OCI-LY1 (cell line): Measurements from ENCODE around the gene RPL19.

Experiments
- H2AFZ ChIP-seq: fragments of 200-600 bp; sonication (generic), shearing (Covaris generic); 2 replicates; pipeline ENCODE4 v1.6.0; 2014; ENCODE audit warnings: antibody characterized with exemption, mild to moderate bottlenecking, low read length
- H3F3A ChIP-seq: fragments of 200-600 bp; sonication (generic), shearing (Covaris generic); 2 replicates; pipeline ENCODE4 v1.6.0; 2014; ENCODE audit warnings: mild to moderate bottlenecking, antibody characterized with exemption, low read length, moderate library complexity; ENCODE audit not compliant: insufficient read depth
- H3K27ac ChIP-seq: fragments of 200-600 bp; sonication (generic); 2 replicates; pipeline ENCODE4 v1.5.1; 2014; ENCODE audit warnings: low read length, mixed run types, mild to moderate bottlenecking, low read depth; ENCODE audit not compliant: poor library complexity, severe bottlenecking
- H3K27me3 ChIP-seq: fragments of 200-600 bp; sonication (generic); 2 replicates; pipeline ENCODE4 v1.6.0; 2014; ENCODE audit warnings: antibody characterized with exemption, mild to moderate bottlenecking, low read length, moderate library complexity; ENCODE audit not compliant: insufficient read depth
- H3K36me3 ChIP-seq: fragments of 200-600 bp; sonication (generic); 2 replicates; pipeline ENCODE4 v1.6.1; 2014; ENCODE audit warnings: mild to moderate bottlenecking, antibody characterized with exemption, low read length, moderate library complexity, mixed read lengths; ENCODE audit not compliant: insufficient read depth
- H3K4me1 ChIP-seq: fragments of 200-600 bp; sonication (generic); 2 replicates; pipeline ENCODE4 v1.5.1; 2014; ENCODE audit warnings: mild to moderate bottlenecking, low read length, moderate library complexity; ENCODE audit not compliant: insufficient read depth, severe bottlenecking
- H3K4me2 ChIP-seq: fragments of 200-600 bp; sonication (generic), shearing (Covaris generic); 2 replicates; pipeline ENCODE4 v1.6.1; 2014; ENCODE audit warnings: low read length
- H3K4me3 ChIP-seq: fragments of 200-600 bp; sonication (generic); 2 replicates; pipeline ENCODE4 v1.5.1; 2014; ENCODE audit warnings: low read length, low read depth, mild to moderate bottlenecking, mixed read lengths; ENCODE audit not compliant: poor library complexity, severe bottlenecking
- H3K79me2 ChIP-seq: fragments of 200-600 bp; shearing (Covaris generic); 2 replicates; pipeline ENCODE4 v1.6.1; 2016; ENCODE audit warnings: mixed run types, low read length, mixed read lengths; ENCODE audit not compliant: insufficient read depth
- H3K9ac ChIP-seq: fragments of 200-600 bp; sonication (generic), shearing (Covaris generic); 2 replicates; pipeline ENCODE4 v1.6.1; 2014; ENCODE audit warnings: mild to moderate bottlenecking, low read length, mixed read lengths
- H3K9me2 ChIP-seq: fragments of 200-600 bp; sonication (generic), shearing (Covaris generic); 2 replicates; pipeline ENCODE4 v1.6.1; 2014; ENCODE audit warnings: low read depth, mild to moderate bottlenecking, low read length, mixed read lengths
- H3K9me3 ChIP-seq: fragments of 200-600 bp; shearing (Covaris generic); 2 replicates; pipeline ENCODE4 v1.6.1; 2014; ENCODE audit warnings: low read length, mixed read lengths
- H4K20me1 ChIP-seq: fragments of 200-600 bp; sonication (generic), shearing (Covaris generic); 2 replicates; pipeline ENCODE4 v1.6.0; 2016; ENCODE audit warnings: mild to moderate bottlenecking, low read length; ENCODE audit not compliant: insufficient read depth
- EZH2 ChIP-seq: fragments of 200-600 bp; sonication (generic), shearing (Covaris generic); IDR thresholded peaks from 2 replicates; pipeline ENCODE4 v1.8.0; 2017; ENCODE audit warnings: borderline replicate concordance, mixed run types, mild to moderate bottlenecking, antibody characterized with exemption, low read length, moderate library complexity, mixed read lengths
- TF ChIP-seq, protein P1 (sequence below): fragments of 200-600 bp; sonication (generic), shearing (Covaris generic); IDR thresholded peaks from 2 replicates; pipeline ENCODE4 v1.5.1; 2017; ENCODE audit warnings: mild to moderate bottlenecking, antibody characterized with exemption, low read length, moderate library complexity, mixed read lengths

Gene RPL19

DNA sequence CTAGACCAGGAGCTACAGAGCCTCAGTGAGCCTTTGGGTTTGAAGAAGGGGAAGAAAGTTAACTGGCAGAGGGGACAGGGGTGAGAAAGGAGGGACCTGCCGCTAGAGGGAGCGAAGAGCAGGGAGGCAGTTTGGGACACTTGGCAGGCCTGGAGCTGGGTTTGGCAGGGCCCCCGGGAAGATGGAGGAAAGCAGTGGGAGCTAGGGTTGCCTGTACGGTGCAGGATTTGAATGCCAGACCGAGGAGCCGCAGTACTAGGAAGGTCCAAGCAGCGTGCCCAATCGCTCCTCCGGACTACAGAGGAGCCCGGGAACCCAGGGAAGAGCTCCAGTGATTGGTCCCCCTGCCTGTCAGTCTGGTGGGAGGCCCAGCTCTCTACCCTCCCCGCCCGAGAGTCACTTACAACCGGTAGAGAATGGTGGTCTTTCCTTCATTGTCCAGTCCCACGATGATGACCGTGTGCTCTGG is 35.4 kb upstream of the RPL19 start:
- Histone ChIP-seq H3K4me3 (peak overlapping the region; percentile 59), H2AFZ (no peak overlapping the region)

DNA sequence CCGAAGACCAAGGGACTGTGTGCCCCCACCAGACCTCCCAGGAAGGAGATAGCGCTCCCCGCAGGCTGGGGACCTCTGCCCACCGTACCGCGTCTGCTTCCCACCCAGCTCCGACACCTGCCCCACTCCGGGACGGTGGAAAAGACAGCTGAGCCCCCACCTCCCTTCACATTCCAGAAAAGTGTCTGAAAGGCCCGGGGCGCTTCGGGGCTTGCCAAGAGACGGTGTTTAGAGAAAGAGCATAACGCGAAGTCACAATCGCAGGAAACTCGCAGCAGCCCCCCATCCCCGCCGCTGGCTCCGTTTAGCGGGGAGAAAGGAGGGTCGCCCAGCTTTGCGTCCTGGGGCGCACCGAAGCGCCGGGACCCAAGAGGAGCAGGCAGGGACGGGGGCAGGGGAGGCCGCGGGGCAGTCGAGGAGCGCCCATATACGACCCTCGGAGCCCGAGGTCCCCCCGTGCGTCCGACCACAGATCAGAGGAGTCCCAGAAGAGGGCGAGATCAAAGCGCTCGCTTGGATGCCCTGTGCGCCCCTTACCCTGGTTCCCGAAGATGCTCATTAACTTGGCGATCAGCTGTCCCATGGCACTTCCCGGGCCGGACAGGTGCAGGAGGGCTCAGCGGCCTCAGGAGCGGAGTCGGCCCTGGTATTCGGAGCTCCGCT is 34.8 kb upstream of the RPL19 start:
- Histone ChIP-seq H3K4me2 (peak overlapping the region; percentile 77), H3K4me3 (peak overlapping the region; percentile 59), H3K9ac (peak overlapping the region; percentile 50; the same call in 1 of the 2 replicates), H3K9me3 (no peaks in the 10 kb centered on the region), H3K4me1 (peaks cover 6% of the 10 kb centered on the region), H3F3A (no peaks in the 10 kb centered on the region), H2AFZ (no peak overlapping the region), H3K27ac (no peak overlapping the region), H3K36me3 (no peaks in the 10 kb centered on the region), H3K9me2 (no peaks in the 10 kb centered on the region), H3K79me2 (no peaks in the 10 kb centered on the region), H3K27me3 (no peaks in the 10 kb centered on the region; the same call in none of the 2 replicates), H4K20me1 (no peaks in the 10 kb centered on the region)
- no peak for TF ChIP-seq EZH2
- TF ChIP-seq, protein P1, sequence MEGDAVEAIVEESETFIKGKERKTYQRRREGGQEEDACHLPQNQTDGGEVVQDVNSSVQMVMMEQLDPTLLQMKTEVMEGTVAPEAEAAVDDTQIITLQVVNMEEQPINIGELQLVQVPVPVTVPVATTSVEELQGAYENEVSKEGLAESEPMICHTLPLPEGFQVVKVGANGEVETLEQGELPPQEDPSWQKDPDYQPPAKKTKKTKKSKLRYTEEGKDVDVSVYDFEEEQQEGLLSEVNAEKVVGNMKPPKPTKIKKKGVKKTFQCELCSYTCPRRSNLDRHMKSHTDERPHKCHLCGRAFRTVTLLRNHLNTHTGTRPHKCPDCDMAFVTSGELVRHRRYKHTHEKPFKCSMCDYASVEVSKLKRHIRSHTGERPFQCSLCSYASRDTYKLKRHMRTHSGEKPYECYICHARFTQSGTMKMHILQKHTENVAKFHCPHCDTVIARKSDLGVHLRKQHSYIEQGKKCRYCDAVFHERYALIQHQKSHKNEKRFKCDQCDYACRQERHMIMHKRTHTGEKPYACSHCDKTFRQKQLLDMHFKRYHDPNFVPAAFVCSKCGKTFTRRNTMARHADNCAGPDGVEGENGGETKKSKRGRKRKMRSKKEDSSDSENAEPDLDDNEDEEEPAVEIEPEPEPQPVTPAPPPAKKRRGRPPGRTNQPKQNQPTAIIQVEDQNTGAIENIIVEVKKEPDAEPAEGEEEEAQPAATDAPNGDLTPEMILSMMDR: no peak

More for the DNA sequence above, 35.4 kb upstream of the RPL19 start:
- Histone ChIP-seq H3K9me3 (no peaks in the 10 kb centered on the region), H4K20me1 (no peaks in the 10 kb centered on the region), H3K27me3 (no peaks in the 10 kb centered on the region; the same call in none of the 2 replicates), H3K9ac (peak overlapping the region; percentile 50; the same call in 1 of the 2 replicates), H3K36me3 (no peaks in the 10 kb centered on the region), H3F3A (no peaks in the 10 kb centered on the region), H3K79me2 (no peaks in the 10 kb centered on the region), H3K27ac (no peak overlapping the region), H3K4me1 (peaks cover 6% of the 10 kb centered on the region), H3K4me2 (peak overlapping the region; percentile 77), H3K9me2 (no peaks in the 10 kb centered on the region)
- TF ChIP-seq EZH2: no peak
- TF ChIP-seq, protein P1: peak; percentile 84

DNA sequence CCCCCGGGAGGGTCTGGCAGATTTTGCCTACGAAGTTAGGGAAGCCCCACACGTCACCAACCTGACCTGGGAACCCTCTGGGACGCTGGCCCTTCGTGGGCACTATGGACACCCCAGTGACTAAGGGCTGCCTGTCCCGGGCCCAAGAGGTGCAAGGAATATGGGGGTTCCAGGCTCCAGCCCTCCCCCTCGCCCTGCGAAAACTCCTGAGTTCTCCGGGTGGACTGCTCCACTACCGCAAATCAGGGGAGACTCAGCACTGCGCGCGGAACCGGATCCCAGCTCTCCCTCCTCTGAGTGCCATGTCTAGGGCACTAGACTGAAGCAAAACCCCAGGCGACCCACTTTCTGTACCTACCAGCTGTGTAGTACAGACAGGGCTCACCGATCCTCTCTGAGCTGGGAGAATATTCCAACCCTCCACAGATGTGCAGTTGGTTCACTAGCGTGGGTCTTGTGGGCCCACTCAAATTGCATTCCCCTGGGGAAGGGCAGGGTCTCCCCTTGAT is 34.2 kb upstream of the RPL19 start, which contains the start of gene ARL5C:
TSS of gene ARL5C (minus strand) at position 321 of the 509 bp plus-strand sequence. CDS start 401 bp downstream, outside the sequence.
- H3K4me3 ChIP-seq: peak within 1 kb of the TSS; percentile 59
- no peaks in the 10 kb centered on the region; the same call in none of the 2 replicates for H3K27me3 ChIP-seq
- H3K79me2 ChIP-seq: no peaks in the 10 kb centered on the region
- H2AFZ ChIP-seq: no peak within 1 kb of the TSS
- peaks cover 6% of the 10 kb centered on the region for H3K4me1 ChIP-seq
- no peaks in the 10 kb centered on the region for H3F3A ChIP-seq
- no peaks in the 10 kb centered on the region for H3K9me2 ChIP-seq
- H3K9ac ChIP-seq: peak within 1 kb of the TSS; percentile 50; the same call in 1 of the 2 replicates
- H3K9me3 ChIP-seq: no peaks in the 10 kb centered on the region
- TF ChIP-seq, protein P1: no peak
- no peak for TF ChIP-seq EZH2
- no peaks in the 10 kb centered on the region for H3K36me3 ChIP-seq
- H3K27ac ChIP-seq: no peak within 1 kb of the TSS
- peak within 1 kb of the TSS; percentile 77 for H3K4me2 ChIP-seq
- H4K20me1 ChIP-seq: no peaks in the 10 kb centered on the region
